GM23338 (cell line): ENCODE measurements around the gene NLGN3. TPM values are rescaled to one million over a fixed set of nuclear protein-coding genes. Genes with fewer than 3 reads are reported as not detected.

Experiments used
- ATAC-seq: fragments of 200-7000 bp; cut with Tn5 transposase; 3 replicates; pipeline ENCODE4 v1.9.1; 2020
- DNase-seq: peaks from one replicate; pipeline ENCODE4 v3.0.0-alpha.2; 2015; ENCODE audit warnings: low spot score
- H2AFZ ChIP-seq: fragments of 200-600 bp; sonication (generic); 2 replicates; pipeline ENCODE4 v1.8.0; 2016; ENCODE audit warnings: antibody characterized with exemption, mild to moderate bottlenecking, moderate library complexity
- H3F3A ChIP-seq: fragments of 200-600 bp; sonication (generic); replicated peaks from 2 replicates; pipeline ENCODE4 v1.8.0; 2017; ENCODE audit warnings: antibody characterized with exemption, mixed run types, low read depth
- H3K27ac ChIP-seq: fragments of 200-600 bp; sonication (generic); 2 replicates; pipeline ENCODE4 v1.6.1; 2016; ENCODE audit warnings: low read depth
- H3K27me3 ChIP-seq: fragments of 200-600 bp; sonication (generic); 2 replicates; pipeline ENCODE4 v1.8.0; 2016; ENCODE audit warnings: mild to moderate bottlenecking, mixed run types, moderate library complexity; ENCODE audit not compliant: insufficient read depth
- H3K36me3 ChIP-seq: fragments of 200-600 bp; sonication (generic); 2 replicates; pipeline ENCODE4 v1.8.0; 2016; ENCODE audit warnings: mild to moderate bottlenecking; ENCODE audit not compliant: insufficient read depth
- H3K4me1 ChIP-seq: fragments of 200-600 bp; sonication (generic); 2 replicates; pipeline ENCODE4 v1.8.0; 2016; ENCODE audit warnings: mild to moderate bottlenecking, moderate library complexity; ENCODE audit not compliant: insufficient read depth
- H3K4me2 ChIP-seq: fragments of 200-600 bp; sonication (generic); 2 replicates; pipeline ENCODE4 v1.7.1; 2017; ENCODE audit warnings: mixed run types
- H3K4me3 ChIP-seq: fragments of 200-600 bp; sonication (generic); 2 replicates; pipeline ENCODE4 v1.6.1; 2016; ENCODE audit warnings: mixed run types
- H3K79me2 ChIP-seq: fragments of 200-600 bp; sonication (generic); replicated peaks from 2 replicates; pipeline ENCODE4 v1.8.0; 2017; ENCODE audit warnings: mild to moderate bottlenecking; ENCODE audit not compliant: insufficient read depth
- H3K9me2 ChIP-seq: fragments of 200-600 bp; sonication (generic); 2 replicates; pipeline ENCODE4 v1.8.0; 2017; ENCODE audit not compliant: insufficient read depth
- H4K20me1 ChIP-seq: fragments of 200-600 bp; sonication (generic); replicated peaks from 2 replicates; pipeline ENCODE4 v1.8.0; 2017; ENCODE audit warnings: mild to moderate bottlenecking; ENCODE audit not compliant: insufficient read depth
- H3K27ac Mint-ChIP-seq: 2 replicates; pipeline ENCODE4 v1.8.0; 2020; ENCODE audit warnings: inconsistent platforms, mild to moderate bottlenecking, moderate library complexity, mixed read lengths
- H3K27me3 Mint-ChIP-seq: 3 replicates; pipeline ENCODE4 v1.8.0; 2022; ENCODE audit warnings: low read depth, mild to moderate bottlenecking, moderate library complexity, mixed read lengths, inconsistent platforms; ENCODE audit not compliant: insufficient read depth, poor library complexity
- H3K36me3 Mint-ChIP-seq: 3 replicates; pipeline ENCODE4 v1.8.0; 2021; ENCODE audit warnings: low read depth, mild to moderate bottlenecking, inconsistent platforms, moderate library complexity, mixed read lengths
- H3K4me1 Mint-ChIP-seq: 3 replicates; pipeline ENCODE4 v1.8.0; 2020; ENCODE audit warnings: mild to moderate bottlenecking, inconsistent platforms, mixed read lengths
- H3K4me3 Mint-ChIP-seq: 3 replicates; pipeline ENCODE4 v1.8.0; 2021; ENCODE audit warnings: moderate library complexity, mild to moderate bottlenecking, inconsistent platforms, mixed read lengths
- H3K9me3 Mint-ChIP-seq: 3 replicates; pipeline ENCODE4 v1.8.0; 2020; ENCODE audit warnings: moderate library complexity, mild to moderate bottlenecking, inconsistent platforms, mixed read lengths
- CREB1 ChIP-seq: fragments of 250-450 bp; sonication (Bioruptor Pico); IDR thresholded peaks from 2 replicates; pipeline ENCODE4 v1.5.0; 2020; ENCODE audit warnings: low read depth, mild to moderate bottlenecking, moderate library complexity
- EZH2 ChIP-seq: fragments of 200-600 bp; sonication (generic); IDR thresholded peaks from one replicate; pipeline ENCODE4 v1.8.0; 2017; ENCODE audit warnings: antibody characterized with exemption, mild to moderate bottlenecking, low read depth; ENCODE audit not compliant: unreplicated experiment
- EZH2phosphoT487 ChIP-seq: fragments of 200-600 bp; sonication (generic); IDR thresholded peaks from one replicate; pipeline ENCODE4 v1.8.1; 2018; ENCODE audit warnings: antibody characterized with exemption; ENCODE audit not compliant: unreplicated experiment
- JUNB ChIP-seq: IDR thresholded peaks from one replicate; pipeline ENCODE4 v1.6.1; 2016; ENCODE audit warnings: antibody characterized with exemption; ENCODE audit not compliant: unreplicated experiment
- NANOG ChIP-seq: IDR thresholded peaks from 2 replicates; pipeline ENCODE4 v1.6.1; 2016; ENCODE audit warnings: antibody characterized with exemption, borderline replicate concordance
- POLR2AphosphoS5 ChIP-seq: IDR thresholded peaks from 2 replicates; pipeline ENCODE4 v1.6.1; 2016; ENCODE audit warnings: antibody characterized with exemption, low read depth
- REST ChIP-seq: IDR thresholded peaks from one replicate; pipeline ENCODE4 v1.6.1; 2018; ENCODE audit warnings: antibody characterized with exemption; ENCODE audit not compliant: unreplicated experiment
- STAT1 ChIP-seq: IDR thresholded peaks from one replicate; pipeline ENCODE4 v1.6.1; 2016; ENCODE audit warnings: antibody characterized with exemption; ENCODE audit not compliant: unreplicated experiment
- ZNF114 ChIP-seq: fragments of 250-450 bp; sonication (Bioruptor Pico); IDR thresholded peaks from 2 replicates; pipeline ENCODE4 v1.5.0; 2020; ENCODE audit warnings: mild to moderate bottlenecking, moderate library complexity
- ZNF331 ChIP-seq: fragments of 250-450 bp; sonication (Bioruptor Pico); IDR thresholded peaks from 2 replicates; pipeline ENCODE4 v1.5.0; 2020; ENCODE audit warnings: low read depth, mild to moderate bottlenecking, moderate library complexity
- ZNF462 ChIP-seq: fragments of 250-450 bp; sonication (Bioruptor Pico); IDR thresholded peaks from 2 replicates; pipeline ENCODE4 v1.5.0; 2020; ENCODE audit warnings: mild to moderate bottlenecking, moderate library complexity
- polyA plus RNA-seq: library from polyadenylated mRNA; unstranded; fragments of >200 nt; fragmentation: Nextera tagmentation; extraction: Ambion mirVana; gene quantifications from 2 replicates; pipeline ENCODE4 v1.2.1, GENCODE V29; 2016
- total RNA-seq: library from RNA; depleted of rRNA; stranded (reverse); fragments of >200 nt; shearing (Covaris generic); gene quantifications from 2 replicates; pipeline ENCODE4 v1.2.3, GENCODE V29; 2014
- TF ChIP-seq, protein P1 (sequence below), 2 experiments: fragments of 200-600 bp in 1 of 2; sonication (generic) in 1 of 2; conservative IDR thresholded peaks; 2 replicates each; pipeline versions ENCODE4 v1.5.1 to v1.6.1; 2016 to 2017; ENCODE audit warnings: antibody characterized with exemption in 2 of 2, low read depth in 2 of 2, mild to moderate bottlenecking in 2 of 2, moderate library complexity in 1 of 2
- TF ChIP-seq, protein P2 (sequence below): IDR thresholded peaks from 2 replicates; pipeline ENCODE4 v1.6.1; 2016; ENCODE audit warnings: antibody characterized with exemption

The NLGN3 gene
- total and polyA plus RNA-seq, 2 experiments from 2014 or later = 4.5 to 17.2 TPM

GRCh38 chrX:71217298-71217697 lies 72.7 kb downstream of the NLGN3 start:
- H4K20me1 ChIP-seq = no peaks in the 10 kb centered on the region
- H3K4me3 ChIP-seq = no peak overlapping the region
- H3K4me1 ChIP-seq = peaks cover 7% of the 10 kb centered on the region; the same call in 1 of the 2 replicates
- no peak overlapping the region for H2AFZ ChIP-seq
- Mint-ChIP-seq H3K4me1 (peaks cover 28% of the 10 kb centered on the region), H3K9me3 (no peaks in the 10 kb centered on the region; the same call in 2 of the 3 replicates), H3K27me3 (peaks cover 1% of the 10 kb centered on the region), H3K27ac (no peak overlapping the region), H3K4me3 (no peak overlapping the region), H3K36me3 (no peaks in the 10 kb centered on the region)
- no peak overlapping the region for H3K27ac ChIP-seq
- no peaks in the 10 kb centered on the region for H3K27me3 ChIP-seq
- DNase-seq (no peak), ATAC-seq (no peak)
- H3K4me2 ChIP-seq = no peak overlapping the region
- no peaks in the 10 kb centered on the region for H3K9me2 ChIP-seq
- no peaks in the 10 kb centered on the region for H3K36me3 ChIP-seq
- H3F3A ChIP-seq = no peaks in the 10 kb centered on the region
- no peak for TF ChIP-seq EZH2phosphoT487
- TF ChIP-seq ZNF462 (CRISPR knock-in tag) = no peak
- TF ChIP-seq EZH2 = no peak
- TF ChIP-seq REST = no peak
- TF ChIP-seq, protein P1, sequence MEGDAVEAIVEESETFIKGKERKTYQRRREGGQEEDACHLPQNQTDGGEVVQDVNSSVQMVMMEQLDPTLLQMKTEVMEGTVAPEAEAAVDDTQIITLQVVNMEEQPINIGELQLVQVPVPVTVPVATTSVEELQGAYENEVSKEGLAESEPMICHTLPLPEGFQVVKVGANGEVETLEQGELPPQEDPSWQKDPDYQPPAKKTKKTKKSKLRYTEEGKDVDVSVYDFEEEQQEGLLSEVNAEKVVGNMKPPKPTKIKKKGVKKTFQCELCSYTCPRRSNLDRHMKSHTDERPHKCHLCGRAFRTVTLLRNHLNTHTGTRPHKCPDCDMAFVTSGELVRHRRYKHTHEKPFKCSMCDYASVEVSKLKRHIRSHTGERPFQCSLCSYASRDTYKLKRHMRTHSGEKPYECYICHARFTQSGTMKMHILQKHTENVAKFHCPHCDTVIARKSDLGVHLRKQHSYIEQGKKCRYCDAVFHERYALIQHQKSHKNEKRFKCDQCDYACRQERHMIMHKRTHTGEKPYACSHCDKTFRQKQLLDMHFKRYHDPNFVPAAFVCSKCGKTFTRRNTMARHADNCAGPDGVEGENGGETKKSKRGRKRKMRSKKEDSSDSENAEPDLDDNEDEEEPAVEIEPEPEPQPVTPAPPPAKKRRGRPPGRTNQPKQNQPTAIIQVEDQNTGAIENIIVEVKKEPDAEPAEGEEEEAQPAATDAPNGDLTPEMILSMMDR (conservative IDR thresholded peaks at IDR 0.05; ENCODE audit: low read depth in 2 of 2) = no peak
- TF ChIP-seq, protein P2, sequence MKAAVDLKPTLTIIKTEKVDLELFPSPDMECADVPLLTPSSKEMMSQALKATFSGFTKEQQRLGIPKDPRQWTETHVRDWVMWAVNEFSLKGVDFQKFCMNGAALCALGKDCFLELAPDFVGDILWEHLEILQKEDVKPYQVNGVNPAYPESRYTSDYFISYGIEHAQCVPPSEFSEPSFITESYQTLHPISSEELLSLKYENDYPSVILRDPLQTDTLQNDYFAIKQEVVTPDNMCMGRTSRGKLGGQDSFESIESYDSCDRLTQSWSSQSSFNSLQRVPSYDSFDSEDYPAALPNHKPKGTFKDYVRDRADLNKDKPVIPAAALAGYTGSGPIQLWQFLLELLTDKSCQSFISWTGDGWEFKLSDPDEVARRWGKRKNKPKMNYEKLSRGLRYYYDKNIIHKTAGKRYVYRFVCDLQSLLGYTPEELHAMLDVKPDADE = no peak
- TF ChIP-seq ZNF331 = no peak
- TF ChIP-seq CREB1 (CRISPR knock-in tag) = no peak
- TF ChIP-seq STAT1 = no peak
- no peak for TF ChIP-seq POLR2AphosphoS5
- no peak for TF ChIP-seq JUNB
- no peak for TF ChIP-seq ZNF114 (CRISPR knock-in tag)
- no peak for TF ChIP-seq NANOG
- H3K79me2 ChIP-seq = no peaks in the 10 kb centered on the region
